HG02852 (cell line): ENCODE measurements around the gene USPL1.
"Not testable (repeated sequence)": the region's sequence is repeated elsewhere in the genome, so short reads cannot be mapped to it uniquely, and the experiment has no call there.

Experiments used
- ATAC-seq: cut with Tn5 transposase; IDR thresholded peaks from one replicate; pipeline ENCODE4 v1.9.1; 2021; ENCODE audit warnings: mild to moderate bottlenecking, moderate library complexity; ENCODE audit not compliant: unreplicated experiment

Gene USPL1

DNA sequence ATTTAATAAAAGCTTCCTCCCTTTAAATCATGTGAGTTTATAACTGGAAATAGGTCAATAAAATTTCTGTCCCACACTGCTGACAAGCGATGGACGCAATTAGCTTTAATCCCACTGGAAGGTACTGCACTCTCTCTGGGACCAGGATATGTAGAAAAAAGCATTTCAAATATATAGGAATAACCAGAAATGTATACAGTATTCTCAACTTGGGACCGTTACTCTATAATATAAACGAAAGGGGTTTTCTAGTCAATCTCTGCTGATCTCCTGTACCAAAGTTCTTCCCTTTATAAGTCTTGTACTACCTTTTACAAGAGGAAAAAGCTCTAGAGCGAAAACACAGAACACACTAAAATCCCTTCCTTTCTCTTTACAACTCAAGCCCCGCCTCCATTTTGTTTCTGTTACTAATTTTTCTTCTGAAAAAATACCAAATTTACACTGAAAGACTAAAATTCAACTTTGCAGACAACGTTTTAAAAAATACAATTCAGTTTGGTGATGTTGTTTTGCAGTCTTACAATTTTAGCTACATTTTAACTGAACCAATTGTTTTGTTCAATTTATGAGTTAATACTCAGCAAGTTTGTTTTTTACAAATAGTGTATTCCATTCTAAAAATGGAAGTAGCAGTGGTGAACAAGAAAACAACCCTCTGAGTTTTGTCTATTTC, 1.7 kb upstream of the USPL1 start:
- ATAC-seq, result no peak

DNA sequence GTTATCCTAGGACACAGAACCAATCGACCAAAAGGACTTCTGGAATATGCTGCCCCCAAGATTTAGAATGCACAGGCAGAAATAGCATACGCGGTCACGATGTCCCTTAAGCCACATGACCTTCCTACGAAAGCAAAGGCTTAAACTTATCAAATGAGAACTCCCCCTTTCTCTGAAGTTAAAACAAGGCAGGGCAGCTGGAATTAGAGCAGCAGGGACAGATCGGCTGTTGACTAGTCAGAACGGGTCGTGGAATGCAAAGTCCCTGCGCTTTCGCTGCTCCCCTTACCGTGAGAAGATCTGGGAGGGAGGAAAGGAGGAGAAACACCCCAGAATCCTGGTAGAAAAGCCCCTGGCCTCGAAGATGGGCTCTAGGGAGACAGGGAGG, 799 bp upstream of the USPL1 start:
- ATAC-seq, result peak; percentile 15

DNA sequence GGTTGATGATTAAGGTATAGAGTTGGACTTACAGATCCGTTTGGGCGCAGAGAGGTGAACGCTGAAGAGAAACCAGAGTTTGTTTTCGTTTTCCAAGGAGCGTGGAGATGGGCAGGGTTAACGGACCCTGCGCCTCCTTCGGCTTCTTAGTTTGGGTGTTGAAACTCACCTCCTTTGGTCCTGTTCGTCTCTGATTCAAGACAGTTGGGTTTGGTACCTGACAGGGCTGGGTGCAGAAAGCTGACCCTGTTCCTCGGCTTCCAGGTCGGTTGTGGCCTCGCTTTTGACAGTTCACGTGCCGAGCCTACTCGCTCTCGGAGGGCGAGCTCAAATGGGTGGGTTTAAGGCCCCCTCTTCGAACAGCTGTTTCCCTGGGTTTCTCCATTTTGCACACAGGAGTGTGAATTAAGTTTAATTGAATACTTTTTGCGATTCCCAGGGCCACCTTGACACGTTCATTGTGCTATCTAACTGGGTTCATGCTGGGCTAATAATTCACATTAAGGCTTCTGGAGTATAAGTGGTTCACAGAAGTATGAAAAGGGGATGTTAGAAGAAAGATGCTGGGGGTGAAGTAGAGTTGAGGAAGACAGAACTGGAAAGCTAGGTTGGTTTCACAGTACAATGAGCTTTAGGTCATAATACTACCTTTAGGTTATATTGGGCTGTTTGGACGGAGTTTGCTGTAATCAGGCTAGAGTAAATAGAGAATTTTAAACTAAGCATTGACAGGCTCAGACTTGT, 638 bp downstream of the USPL1 start:
- no peak for ATAC-seq

DNA sequence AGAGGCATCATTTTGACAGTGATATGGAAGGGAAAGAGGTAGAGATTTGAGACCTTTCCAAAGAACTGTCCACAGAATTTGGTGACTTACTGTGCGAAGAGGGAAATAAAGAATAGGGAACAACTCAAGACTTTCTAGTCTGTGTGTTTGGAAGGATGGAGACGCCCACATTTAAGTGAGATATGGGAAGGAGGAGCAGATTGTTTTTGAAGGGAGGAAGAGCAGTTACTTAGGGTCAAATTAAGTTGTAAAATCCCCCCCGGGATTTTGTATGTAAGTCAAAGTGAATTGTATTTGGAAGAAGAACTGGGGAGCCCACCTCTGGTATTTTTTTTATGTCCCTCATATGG, 1.2 kb downstream of the USPL1 start:
- no peak for ATAC-seq

DNA sequence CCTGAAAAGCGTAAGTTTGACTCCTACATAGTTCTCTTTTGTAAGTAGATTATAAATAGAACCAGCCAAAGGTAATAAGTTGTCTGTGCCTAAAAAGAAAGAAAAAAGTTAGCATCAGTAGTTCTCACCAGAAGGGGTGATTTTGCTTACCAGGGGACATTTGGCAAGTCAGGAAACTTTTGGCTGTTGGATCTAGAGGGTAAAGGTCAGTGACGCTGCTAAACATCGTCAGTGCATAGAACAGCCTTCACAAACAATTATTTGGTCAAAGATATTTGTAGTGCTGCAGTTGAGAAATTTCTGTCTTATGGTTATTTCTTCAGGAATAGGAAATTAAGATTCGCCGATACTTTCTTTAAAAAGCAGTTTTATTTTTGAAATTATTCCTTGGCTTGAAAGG, 2.0 kb downstream of the USPL1 start:
- no peak for ATAC-seq

DNA sequence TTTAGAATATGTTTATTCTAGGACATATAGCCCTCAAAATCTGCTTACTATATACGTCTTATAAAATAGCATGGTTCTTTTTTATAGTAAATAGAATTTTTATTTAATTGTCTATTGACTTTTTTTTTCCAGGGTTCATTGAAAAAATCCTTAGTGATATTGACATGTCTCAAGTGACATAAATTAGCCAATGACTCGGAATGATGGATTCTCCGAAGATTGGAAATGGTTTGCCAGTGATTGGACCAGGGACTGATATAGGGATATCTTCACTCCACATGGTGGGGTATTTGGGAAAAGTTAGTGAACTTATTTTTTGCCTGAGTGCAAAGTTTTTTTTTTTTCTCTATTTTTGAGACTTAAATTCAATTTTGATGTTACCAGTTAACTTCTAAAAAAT, 3.2 kb downstream of the USPL1 start:
- ATAC-seq, result no peak

DNA sequence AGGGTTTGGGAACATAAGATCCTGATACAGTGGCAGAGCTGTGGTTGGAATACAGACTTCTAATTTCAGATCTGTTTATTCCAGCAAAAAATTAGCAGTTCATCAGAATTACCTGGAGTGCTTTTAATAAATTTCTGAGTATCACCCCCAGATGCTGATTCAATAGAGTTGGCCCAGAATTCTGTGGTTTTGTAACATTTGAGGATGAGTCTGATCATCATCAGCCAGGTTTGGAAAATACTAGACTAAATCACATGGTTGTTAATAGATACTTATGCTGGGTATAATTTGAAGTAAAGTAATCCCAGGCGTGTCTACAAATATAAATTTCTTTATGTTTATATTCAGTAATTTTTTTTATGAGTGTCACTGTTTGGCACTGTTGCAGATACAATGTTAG, 4.8 kb downstream of the USPL1 start:
- ATAC-seq, result no peak

DNA sequence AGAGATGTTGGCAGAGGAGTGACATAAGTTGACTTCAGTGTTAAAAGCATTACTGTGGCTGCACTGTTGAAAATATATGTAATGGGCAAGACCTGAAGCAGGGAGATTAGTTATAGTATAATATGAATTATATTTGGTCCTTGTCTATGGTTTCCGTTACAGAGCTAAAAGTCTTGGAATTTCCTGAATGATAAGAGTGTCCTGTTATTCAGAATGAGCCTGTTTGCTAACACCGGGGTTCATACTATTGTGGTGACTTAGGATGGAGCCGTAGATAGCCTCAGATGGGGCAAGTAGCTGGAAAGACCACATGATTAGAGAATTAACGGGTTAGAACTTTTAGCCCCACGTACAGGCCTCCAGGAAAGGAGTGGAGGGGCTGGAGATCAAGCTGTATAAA, 5.7 kb downstream of the USPL1 start:
- ATAC-seq, result no peak

DNA sequence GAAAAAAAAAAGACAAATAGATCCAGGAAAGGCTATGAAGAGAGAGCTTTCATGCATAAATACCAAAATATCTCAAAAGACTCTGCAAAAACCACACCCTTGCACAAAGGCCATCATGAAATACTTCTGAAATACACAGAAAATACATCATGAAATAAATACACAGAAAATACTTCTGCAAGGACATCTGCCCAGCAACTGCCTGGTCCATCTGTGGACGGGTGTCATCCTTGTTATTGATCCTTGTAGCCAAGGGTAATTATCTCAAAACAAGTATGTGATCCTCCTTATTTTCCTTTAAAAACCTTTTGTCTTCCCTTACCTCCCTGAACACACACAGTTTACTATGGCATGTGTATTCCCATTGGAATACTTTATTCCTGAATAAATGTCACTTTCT, 6.9 kb downstream of the USPL1 start:
- ATAC-seq, result no peak

DNA sequence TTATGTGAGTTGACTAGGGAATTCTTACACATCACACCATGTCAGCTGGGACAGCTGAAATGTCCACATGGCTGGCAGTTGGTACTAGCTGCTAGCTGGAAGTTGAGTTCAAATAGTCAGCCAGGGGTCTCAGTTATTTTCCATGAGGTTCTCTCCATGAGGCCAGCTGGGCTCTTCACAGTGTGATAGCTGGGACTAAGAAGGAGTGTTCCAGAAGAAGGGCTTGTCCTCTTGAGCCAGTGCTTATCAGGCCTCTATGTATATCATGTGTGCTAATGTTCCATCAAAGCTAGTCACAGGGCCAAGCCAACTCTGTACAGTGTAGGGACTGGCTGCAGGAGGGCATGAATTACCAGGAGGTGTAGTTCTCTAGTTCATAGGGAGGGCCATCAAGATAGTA, 11.8 kb downstream of the USPL1 start:
- ATAC-seq, result no peak

DNA sequence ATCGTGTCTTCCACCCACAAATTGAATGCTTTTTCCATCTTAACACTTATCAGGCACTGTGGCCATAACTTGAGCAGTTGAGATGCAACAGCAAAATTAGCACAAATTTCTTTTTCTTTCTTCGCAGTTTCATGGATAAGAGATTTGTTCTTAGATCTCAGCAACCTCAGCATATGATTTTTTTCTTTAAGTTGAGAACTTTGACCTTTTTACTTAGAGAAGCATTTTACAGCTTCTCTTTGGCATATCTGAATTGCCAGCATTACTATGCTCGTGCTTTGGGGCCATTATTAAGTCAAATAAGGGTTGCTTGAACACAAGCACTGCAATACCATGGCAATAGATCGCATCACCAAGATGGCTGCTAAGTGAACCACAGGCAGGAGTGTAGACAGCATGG, 16.1 kb downstream of the USPL1 start:
- ATAC-seq, result no peak

DNA sequence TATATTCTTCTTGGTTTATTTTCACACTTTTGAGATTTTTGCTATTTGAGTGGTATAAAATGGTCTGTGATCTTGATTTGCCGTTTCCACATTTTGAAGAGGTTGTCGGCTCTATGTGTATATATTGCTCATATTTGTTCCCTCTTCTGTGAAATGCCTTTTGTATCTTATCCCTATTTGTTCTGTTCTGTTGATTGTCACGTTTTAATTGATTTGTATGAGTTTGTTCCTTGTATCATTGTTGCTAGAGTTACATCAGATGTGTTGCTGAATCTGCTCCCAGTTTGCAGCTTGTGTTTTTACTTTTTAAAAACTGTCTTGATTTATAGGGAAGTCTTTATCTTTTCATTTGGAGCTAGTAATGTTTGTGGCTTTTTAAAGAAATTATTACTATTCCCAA, 17.1 kb downstream of the USPL1 start:
- no peak for ATAC-seq

DNA sequence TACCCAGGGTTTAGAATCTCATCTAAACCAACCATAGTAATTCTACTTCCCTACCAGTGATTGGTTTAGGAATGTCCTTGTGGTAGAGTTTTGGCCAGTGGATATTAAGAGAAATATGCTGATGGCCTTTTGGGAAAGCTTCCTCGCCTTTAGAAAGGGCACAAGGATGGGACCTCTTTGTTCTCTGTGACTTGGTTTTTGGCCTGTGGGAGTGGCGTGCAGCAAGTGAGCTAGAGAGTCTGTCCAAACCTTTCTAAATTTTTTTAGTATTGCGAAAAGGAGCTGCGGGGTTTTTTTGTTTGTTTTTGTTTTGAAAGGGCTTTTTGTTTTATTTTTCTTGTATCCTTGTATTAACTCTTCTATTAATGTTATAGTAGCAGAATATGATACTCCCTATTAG, 20.6 kb downstream of the USPL1 start:
- ATAC-seq, result no peak

DNA sequence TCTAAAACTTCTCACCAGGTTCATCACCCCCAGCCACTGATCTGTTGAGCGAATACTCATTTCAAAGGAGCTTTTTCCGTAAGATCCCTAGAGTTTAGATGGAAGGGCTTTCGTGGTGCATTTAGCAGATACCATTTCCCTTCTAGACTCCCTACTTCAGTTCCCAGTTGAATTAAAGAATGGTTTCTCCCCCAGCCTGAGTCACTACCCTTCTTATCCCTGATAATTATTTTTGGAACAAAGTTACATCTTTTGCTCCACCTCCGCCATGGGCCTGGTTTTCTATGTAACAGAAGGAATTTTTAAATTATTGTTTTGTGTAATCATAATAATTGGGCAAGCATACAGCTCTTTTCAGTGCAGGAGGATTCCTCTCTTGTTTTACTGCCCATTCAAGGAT, 22.0 kb downstream of the USPL1 start:
- no peak for ATAC-seq

DNA sequence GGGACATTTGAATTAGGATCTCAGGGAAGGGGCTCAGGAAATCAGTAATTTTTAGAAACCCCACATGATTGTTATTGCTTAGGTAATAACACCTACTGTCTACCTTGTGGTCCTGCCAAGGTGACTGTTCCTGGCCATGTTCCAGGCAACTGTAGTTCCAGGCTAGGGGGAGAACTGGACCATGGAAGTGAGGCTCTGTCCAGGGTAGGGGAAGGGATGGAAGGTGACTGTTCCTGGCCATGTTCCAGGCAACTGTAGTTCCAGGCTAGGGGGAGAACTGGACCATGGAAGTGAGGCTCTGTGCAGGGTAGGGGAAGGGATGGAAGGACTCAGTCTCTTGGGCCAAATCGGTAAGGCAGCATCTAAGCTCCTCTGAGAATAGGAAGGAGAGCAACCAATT, 23.5 kb downstream of the USPL1 start:
- not testable (repeated sequence) for ATAC-seq

DNA sequence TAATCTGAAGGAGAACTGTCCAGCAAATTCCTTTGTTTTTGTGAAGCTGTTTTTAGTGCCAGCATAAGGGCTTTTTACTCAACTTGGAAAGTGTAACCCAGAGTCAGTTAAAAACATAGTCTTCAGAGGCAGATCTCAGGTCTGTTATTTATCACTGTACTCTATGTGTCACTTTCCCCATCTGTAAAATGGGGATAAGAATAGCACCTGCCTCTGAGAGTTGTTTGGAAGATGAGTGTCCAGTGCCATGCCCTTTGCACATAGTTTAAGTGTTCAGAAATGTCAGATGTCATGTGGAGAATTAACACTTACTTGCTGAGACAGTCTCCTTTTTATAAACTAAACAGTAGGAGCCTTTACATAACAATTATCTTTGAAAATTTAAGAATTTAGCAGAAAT, 27.9 kb downstream of the USPL1 start:
- ATAC-seq, result no peak

DNA sequence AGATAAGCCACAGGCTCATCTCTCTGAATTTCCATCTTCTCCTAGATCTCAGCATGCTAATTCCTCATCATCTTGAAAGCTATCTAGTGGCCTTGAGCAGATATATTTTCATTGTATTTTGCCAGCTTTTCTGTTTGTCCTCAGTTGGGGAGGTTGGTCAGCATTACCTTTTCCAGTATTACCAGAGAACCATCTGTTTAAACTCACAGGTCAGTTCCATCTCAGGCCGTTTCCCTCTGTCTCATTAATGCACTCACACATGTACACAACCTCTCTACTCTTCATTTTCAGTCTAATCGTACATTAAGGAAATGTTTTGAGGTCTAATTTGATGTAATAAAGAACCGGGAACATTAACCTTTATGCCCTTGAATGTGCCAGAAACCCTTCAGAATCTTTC, 29.7 kb downstream of the USPL1 start:
- no peak for ATAC-seq

DNA sequence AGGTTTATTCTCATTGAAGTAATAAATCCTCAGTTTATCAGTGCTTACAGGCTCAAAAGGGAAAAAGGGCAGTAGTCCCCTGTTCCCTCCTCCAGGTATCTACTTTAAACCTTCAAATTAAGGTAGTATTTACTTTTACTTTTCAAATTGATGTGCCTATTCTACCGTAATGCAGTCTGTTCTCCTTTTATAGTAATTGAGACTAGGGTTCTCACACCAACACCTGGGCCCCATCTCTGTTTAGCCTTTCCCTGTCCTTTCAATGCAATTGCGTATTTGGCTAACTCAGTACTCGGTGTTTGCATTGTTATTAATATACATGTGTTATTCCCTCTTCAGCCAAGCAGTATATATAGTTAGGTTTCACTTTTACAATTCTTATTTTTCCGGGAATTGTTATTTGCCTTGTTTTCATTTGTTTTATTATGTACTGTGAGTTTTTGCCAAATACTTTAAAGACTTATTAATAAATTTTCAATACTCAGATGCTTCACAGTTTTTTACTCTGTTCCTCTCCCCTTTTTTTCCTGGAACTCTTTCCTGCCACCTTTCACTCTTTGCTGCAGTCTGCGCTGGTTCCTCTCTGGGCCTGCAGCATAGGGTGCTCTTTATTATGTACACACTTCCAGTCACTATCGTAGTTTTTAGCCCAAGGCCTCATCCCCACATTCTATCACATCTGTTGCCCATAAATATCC, 30.3 kb downstream of the USPL1 start:
- no peak for ATAC-seq

DNA sequence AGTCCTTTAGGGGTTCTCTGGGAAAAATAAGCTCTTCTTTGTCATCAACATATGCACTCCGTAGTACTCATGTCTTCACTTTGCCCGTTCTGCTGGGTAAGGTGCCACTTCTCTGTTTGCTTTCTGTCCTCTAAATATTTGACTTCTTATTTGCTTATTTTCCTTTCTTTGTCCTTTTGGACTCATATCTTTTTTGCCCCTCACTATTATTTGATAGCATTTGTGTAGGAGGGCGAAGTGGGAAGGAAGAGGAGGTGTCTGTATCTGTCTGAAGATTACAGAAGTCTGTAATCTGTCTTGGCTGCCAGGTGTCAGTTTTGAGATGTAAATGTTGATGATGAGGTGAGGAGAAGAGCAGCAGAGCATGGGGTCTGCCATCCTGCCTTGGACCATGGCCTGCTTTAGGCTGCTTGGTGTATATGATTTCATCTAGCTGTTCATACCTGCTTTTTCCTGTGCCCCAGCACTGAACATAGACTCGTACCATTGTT, 30.8 kb downstream of the USPL1 start:
- no peak for ATAC-seq

DNA sequence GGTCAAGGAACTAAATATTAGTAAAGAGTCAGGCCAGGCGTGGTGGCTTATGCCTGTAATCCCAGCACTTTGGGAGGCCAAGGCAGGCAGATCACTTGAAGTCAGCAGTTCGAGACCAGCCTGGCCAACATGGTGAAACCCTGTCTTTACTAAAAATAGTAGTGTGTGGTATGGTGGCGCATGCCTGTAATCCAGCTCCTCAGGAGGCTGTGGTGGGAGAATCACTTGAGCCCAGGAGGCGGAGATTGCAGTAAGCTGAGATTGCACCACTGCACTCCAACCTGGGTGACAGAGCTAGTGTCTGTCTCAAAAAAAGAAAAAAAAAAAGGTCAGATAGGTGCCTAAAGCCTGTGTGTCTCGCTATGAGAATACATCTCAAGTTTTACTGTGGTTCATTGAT, 33.9 kb downstream of the USPL1 start:
- ATAC-seq, result not testable (repeated sequence)

DNA sequence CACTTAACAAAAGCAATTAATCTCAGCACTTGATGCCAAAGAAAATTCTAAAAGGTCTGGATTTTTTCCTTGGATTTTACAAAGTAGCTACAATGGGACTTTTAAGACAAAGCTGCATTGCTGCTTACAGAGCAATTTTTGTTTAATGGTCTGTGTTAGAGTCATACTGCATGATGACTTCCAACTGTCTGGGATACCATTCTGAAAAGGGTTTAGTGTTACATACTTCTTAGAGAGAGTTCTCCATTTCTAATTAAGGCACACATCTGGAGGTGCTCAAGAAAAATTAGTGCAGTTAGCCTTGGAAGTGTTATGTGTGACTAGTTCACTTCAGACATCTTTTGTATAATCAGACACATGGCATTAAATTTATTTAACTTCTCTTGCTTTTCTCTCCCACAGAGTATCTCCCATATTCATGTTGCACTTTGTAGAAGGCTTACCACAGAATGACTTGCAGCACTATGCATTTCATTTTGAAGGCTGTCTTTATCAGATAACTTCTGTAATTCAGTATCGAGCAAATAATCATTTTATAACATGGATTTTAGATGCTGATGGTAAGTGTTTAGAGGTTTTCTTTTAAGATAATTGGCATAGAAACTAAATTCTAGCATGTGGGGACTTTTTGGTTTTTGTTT, 35.1 kb downstream of the USPL1 start:
- ATAC-seq, result no peak

DNA sequence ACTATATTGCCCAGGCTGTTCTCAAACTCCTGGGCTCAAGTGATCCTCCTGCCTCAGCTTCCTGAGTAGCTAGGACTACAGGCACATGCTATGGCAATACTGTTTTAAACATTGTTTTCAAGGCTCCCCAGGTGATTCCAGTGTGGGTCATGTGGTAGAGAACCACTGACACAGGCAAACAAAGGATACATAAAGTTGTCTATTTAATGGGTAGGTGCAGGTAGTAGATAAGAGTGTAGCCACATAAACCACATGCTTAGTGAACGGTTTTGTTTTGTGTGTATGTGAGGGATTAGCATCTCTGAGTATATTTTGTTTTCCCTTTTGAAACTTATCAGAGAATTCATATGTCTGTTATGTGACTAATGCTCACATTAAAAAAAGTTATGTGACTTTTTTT, 36.7 kb downstream of the USPL1 start:
- ATAC-seq, result peak; percentile 67
